ENCODE data around the gene ARMC9. TPM values are rescaled to one million over a fixed set of nuclear protein-coding genes. Genes with fewer than 3 reads are reported as not detected.

ARMC9 gene
- total RNA-seq, 1 experiment from 2014 or later, result 16.4 TPM

GRCh38 chr2:231213931-231214642, 15.7 kb downstream of the ARMC9 start:
- BruUV-seq (replicated peaks), result no TSS peak
- intact Hi-C loops (cut with micrococcal nuclease), result no loop called here
- ChIA-PET CTCF (no interaction called here), POLR2A (no interaction called here), RAD21 (ENCODE audit: low non-redundant PET in 1 of 2, low total read pairs in 2 of 2, uncharacterized antibody in 2 of 2, unreplicated experiment in 2 of 2) (no interaction called here)
- ATAC-seq (no peak), DNase-seq (ENCODE audit: low read depth, low spot score) (no peak)
- no peaks in the 10 kb centered on the region for H3K9me3 ChIP-seq (ENCODE audit: control insufficient read depth in 1 of 2, insufficient read depth in 1 of 2, low read depth in 1 of 2, low read length in 2 of 2)
- H3K36me3 ChIP-seq (ENCODE audit: control insufficient read depth in 1 of 2, insufficient read depth in 2 of 2, low read length in 2 of 2), result 0 out of 4 replicates have a peak, but pooled peaks cover 0 to 2% of the 10 kb centered on the region in 2 experiments
- no peaks in the 10 kb centered on the region for H4K20me1 ChIP-seq (ENCODE audit: insufficient read depth)
- H3K4me2 ChIP-seq (ENCODE audit: low read length), result no peak overlapping the region
- H3K27me3 ChIP-seq (ENCODE audit: insufficient read depth, low read length), result no peaks in the 10 kb centered on the region
- no peaks in the 10 kb centered on the region for H3K4me1 ChIP-seq (ENCODE audit: control insufficient read depth in 1 of 2, insufficient read depth in 2 of 2, low read length in 2 of 2)
- no peak overlapping the region for H3K27ac ChIP-seq (ENCODE audit: low read depth, low read length)
- no peaks in the 10 kb centered on the region for H3K79me2 ChIP-seq (ENCODE audit: insufficient read depth, low read length)
- H3K9ac ChIP-seq (ENCODE audit: low read length), result no peak overlapping the region
- TF ChIP-seq EGR1 (IDR thresholded peaks at IDR 0.05; ENCODE audit: low read depth) (no peak), TCF7L2 (IDR thresholded peaks at IDR 0.05; ENCODE audit: borderline replicate concordance, extremely low read depth, insufficient read depth, insufficient read length) (no peak), ZNF274 (IDR thresholded peaks at IDR 0.05; ENCODE audit: low read depth, low read length) (no peak), FOSL1 (IDR thresholded peaks at IDR 0.05; ENCODE audit: low read depth) (no peak), POLR2A (IDR thresholded peaks at IDR 0.05; ENCODE audit: borderline replicate concordance, extremely low read depth, insufficient read depth, insufficient read length) (no peak), JUND (IDR thresholded peaks at IDR 0.05) (no peak)
- H2AFZ ChIP-seq (ENCODE audit: low read depth, low read length, poor library complexity, severe bottlenecking), result no peak overlapping the region
- H3K4me3 ChIP-seq (replicated peaks in 1 of 2; ENCODE audit: low read depth in 1 of 2, low read length in 2 of 2), result no peak overlapping the region
- H3K9me2 ChIP-seq (ENCODE audit: insufficient read depth), result no peaks in the 10 kb centered on the region

- Histone ChIP-seq H3K79me2 (ENCODE audit: insufficient read depth, low read length) (no peaks in the 10 kb centered on the region), H3K27ac (ENCODE audit: low read depth, low read length) (no peak overlapping the region), H3K9me2 (ENCODE audit: insufficient read depth) (no peaks in the 10 kb centered on the region), H3K4me2 (ENCODE audit: low read length) (no peak overlapping the region), H2AFZ (ENCODE audit: low read depth, low read length, poor library complexity, severe bottlenecking) (no peak overlapping the region), H3K4me1 (ENCODE audit: control insufficient read depth in 1 of 2, insufficient read depth in 2 of 2, low read length in 2 of 2) (no peaks in the 10 kb centered on the region), H3K9ac (ENCODE audit: low read length) (no peak overlapping the region), H3K27me3 (ENCODE audit: insufficient read depth, low read length) (no peaks in the 10 kb centered on the region), H4K20me1 (ENCODE audit: insufficient read depth) (no peaks in the 10 kb centered on the region), H3K9me3 (ENCODE audit: control insufficient read depth in 1 of 2, insufficient read depth in 1 of 2, low read depth in 1 of 2, low read length in 2 of 2) (no peaks in the 10 kb centered on the region), H3K36me3 (ENCODE audit: control insufficient read depth in 1 of 2, insufficient read depth in 2 of 2, low read length in 2 of 2) (peaks cover 0 to 4% of the 10 kb centered on the region in 2 experiments; a peak in 1 of 4 replicates), H3K4me3 (replicated peaks in 1 of 2; ENCODE audit: low read depth in 1 of 2, low read length in 2 of 2) (no peak overlapping the region)
- intact Hi-C loops (cut with micrococcal nuclease), result no loop called here
- no peak for DNase-seq (ENCODE audit: low read depth, low spot score)
- CTCF ChIA-PET, result interaction anchor here (1.5 kb wide), 1 partner anchor 114 kb away, joined by 3 read pairs; no protein-coding TSS in a partner anchor
- POLR2A ChIA-PET, result no interaction called here
- RAD21 ChIA-PET (ENCODE audit: low non-redundant PET in 1 of 2, low total read pairs in 2 of 2, uncharacterized antibody in 2 of 2, unreplicated experiment in 2 of 2), result no interaction called here
- no TSS peak for BruUV-seq (replicated peaks)
- TF ChIP-seq ZFX (IDR thresholded peaks at IDR 0.05) (no peak), POLR2A (IDR thresholded peaks at IDR 0.05; ENCODE audit: borderline replicate concordance, extremely low read depth, insufficient read depth, insufficient read length) (no peak), EZH2phosphoT487 (IDR thresholded peaks at IDR 0.05; ENCODE audit: borderline replicate concordance) (no peak), SIN3A (IDR thresholded peaks at IDR 0.05; ENCODE audit: low read depth) (no peak), EGR1 (IDR thresholded peaks at IDR 0.05; ENCODE audit: low read depth) (no peak), JUND (IDR thresholded peaks at IDR 0.05) (no peak), EZH2 (IDR thresholded peaks at IDR 0.05) (no peak), CEBPB (IDR thresholded peaks at IDR 0.05; ENCODE audit: low read depth) (no peak), POLR2AphosphoS5 (IDR thresholded peaks at IDR 0.05; ENCODE audit: low read depth, low read length) (no peak), REST (IDR thresholded peaks at IDR 0.05; ENCODE audit: low read depth) (no peak), ATF3 (IDR thresholded peaks at IDR 0.05) (no peak), ZNF274 (IDR thresholded peaks at IDR 0.05; ENCODE audit: low read depth, low read length) (no peak), RAD21 (IDR thresholded peaks at IDR 0.05; ENCODE audit: low read depth) (no peak), ELF1 (IDR thresholded peaks at IDR 0.05; ENCODE audit: borderline replicate concordance, low read depth) (no peak)
- ATAC-seq, result no peak
Observed at GRCh38 chr2:231218366-231218765, 19.9 kb downstream of the ARMC9 start.
